ENCODE data around the gene ANKRD37.

ANKRD37 gene

DNA sequence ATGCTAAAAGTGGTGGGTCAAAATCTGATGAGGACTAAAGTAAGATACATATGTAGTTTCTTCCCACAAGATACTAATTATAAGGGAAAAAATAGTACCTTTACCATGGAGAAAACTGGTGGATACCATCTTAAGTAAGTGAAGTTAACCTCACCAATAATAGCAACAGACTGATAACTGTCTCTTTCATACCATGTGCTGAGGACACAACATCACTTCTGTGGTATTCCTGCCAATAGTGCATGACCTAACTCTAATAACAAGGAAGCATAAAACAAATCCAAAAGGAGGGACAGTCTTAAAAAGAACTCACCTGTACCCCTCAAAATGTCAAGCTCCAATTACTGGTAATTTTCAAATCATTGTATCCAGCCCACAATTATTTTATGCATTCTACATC is 20.3 kb downstream of the ANKRD37 start:
- no peak for DNase-seq (ENCODE audit: low read depth in 2 of 2)

DNA sequence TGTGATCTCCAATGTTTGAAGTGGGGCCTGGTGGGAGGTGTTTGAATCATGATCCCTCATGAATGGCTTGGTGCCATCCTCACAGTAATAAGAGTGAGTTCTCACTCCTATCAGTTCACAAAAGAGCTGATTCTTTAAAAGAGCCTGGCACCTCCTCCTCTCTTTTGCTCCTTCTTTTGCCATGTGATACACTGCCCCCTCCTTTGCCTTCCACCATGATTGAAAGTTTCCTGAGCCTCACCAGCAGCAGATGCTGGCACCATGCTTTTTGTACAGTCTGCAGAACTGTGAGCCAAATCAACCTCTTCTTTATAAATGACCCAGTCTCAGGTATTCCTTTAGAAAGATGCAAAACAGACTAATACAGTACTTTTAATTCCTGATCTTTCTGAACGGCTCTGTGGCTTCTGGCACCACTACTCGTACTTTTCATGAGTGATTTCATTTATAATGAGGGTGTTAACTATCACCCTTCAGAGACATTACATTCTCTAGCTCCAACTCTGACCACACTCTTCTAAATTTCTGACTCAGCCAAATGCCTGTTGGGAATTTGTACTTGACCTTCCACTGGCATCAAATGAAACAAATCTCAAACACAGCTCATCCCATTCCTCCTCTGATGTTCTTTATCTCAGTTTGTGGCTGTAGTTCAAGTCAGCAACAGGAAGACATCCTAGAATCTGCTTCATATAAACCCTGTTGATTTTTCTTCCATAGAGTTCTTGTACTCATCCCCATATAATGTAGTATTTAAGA is 24.9 kb downstream of the ANKRD37 start:
- DNase-seq (ENCODE audit: low read depth in 2 of 2) = no peak

- no peak for DNase-seq (ENCODE audit: low read depth in 2 of 2)
Observed at GRCh38 chr4:185424905-185425646, 28.4 kb downstream of the ANKRD37 start.

GRCh38 chr4:185425647-185426352 is 29.2 kb downstream of the ANKRD37 start, which contains the start of gene UFSP2:
Gene UFSP2, minus strand, starts transcription at chr4:185425964. Its CDS starts 96 bp downstream, at chr4:185425868.
- peak; percentile 69 to 87 for DNase-seq (ENCODE audit: low read depth in 2 of 2)

- DNase-seq (ENCODE audit: low read depth in 2 of 2) = no peak
Observed at GRCh38 chr4:185426960-185427688, 30.5 kb downstream of the ANKRD37 start.

DNA sequence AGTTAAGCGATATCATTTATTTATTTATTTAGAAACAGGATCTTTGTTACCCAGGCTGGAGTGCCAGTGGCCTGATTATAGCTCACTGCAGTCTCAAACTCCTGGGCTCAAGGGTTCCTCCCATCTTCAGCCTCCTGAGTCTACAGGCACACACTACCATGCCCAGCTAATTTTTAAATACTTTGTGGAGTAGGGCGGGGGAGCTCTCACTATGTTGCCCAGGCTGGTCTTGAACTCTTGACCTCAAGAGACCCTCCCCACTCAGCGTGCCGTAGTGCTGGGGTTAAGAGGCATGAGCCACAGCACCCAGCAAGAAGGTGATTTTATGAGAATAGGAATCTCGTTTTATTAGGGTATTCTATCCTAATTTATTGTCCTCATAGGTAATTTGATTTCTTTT is 33.0 kb downstream of the ANKRD37 start:
- DNase-seq (ENCODE audit: low read depth in 2 of 2) = no peak

GRCh38 chr4:185435466-185435865 is 38.8 kb downstream of the ANKRD37 start:
- DNase-seq (ENCODE audit: low read depth in 2 of 2) = no peak

- DNase-seq (ENCODE audit: low read depth in 2 of 2) = no peak
Observed at GRCh38 chr4:185437809-185438208, 41.2 kb downstream of the ANKRD37 start.

GRCh38 chr4:185441479-185441878 is 44.8 kb downstream of the ANKRD37 start:
- DNase-seq (ENCODE audit: low read depth in 2 of 2) = no peak

DNA sequence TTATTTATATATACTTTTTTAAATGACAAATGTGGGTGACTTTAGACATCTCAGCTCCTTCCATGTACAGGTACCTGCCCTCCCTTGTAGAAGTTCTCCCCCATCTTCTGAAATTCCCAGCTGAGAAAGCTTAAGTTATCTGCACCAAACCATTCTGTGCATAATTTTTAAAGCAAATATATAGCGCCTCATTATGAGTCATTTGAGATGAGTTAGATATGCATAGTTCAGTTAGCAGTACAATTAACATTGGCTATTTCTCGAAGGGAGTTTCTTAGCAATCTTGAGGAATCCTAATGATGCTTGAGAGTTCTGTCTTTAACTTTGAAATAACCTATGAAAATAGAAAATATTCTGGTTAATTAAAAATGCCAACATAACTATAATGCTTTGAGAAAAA is 48.6 kb downstream of the ANKRD37 start:
- DNase-seq (ENCODE audit: low read depth in 2 of 2) = no peak
